Activated naive CD4-positive, alpha-beta T cell treated with anti-CD3 and anti-CD28 coated beads, Interleukin-2, amount 10 ng/mL, durations not matched to agents 7 days and 5 days (primary cell): Measurements from ENCODE around the gene B4GALNT4.
"Not testable (repeated sequence)": the region's sequence is repeated elsewhere in the genome, so short reads cannot be mapped to it uniquely, and the experiment has no call there.

Source experiments
- CTCF ChIA-PET: fragments of 350-600 bp; sonication (Branson Sonifier 250); formaldehyde crosslinking; loops from one replicate; lab custom pipeline; 2021; ENCODE audit warnings: antibody characterized with exemption; lab: Charles Lee
- DNase-seq: peaks from one replicate; pipeline ENCODE4 v3.0.0-alpha.2; 2020
- H3K27ac Mint-ChIP-seq: one replicate; pipeline ENCODE4 v1.8.0; 2021; ENCODE audit warnings: mild to moderate bottlenecking, moderate library complexity, mixed read lengths
- H3K27me3 Mint-ChIP-seq: one replicate; pipeline ENCODE4 v1.8.0; 2021; ENCODE audit warnings: mild to moderate bottlenecking, mixed read lengths
- H3K36me3 Mint-ChIP-seq: one replicate; pipeline ENCODE4 v1.8.0; 2021; ENCODE audit warnings: mixed read lengths
- H3K4me1 Mint-ChIP-seq: one replicate; pipeline ENCODE4 v1.8.0; 2021; ENCODE audit warnings: mixed read lengths
- H3K4me3 Mint-ChIP-seq: one replicate; pipeline ENCODE4 v1.8.0; 2021; ENCODE audit warnings: mild to moderate bottlenecking, moderate library complexity, mixed read lengths
- H3K9me3 Mint-ChIP-seq: one replicate; pipeline ENCODE4 v1.8.0; 2021; ENCODE audit warnings: mixed read lengths

The B4GALNT4 gene

DNA sequence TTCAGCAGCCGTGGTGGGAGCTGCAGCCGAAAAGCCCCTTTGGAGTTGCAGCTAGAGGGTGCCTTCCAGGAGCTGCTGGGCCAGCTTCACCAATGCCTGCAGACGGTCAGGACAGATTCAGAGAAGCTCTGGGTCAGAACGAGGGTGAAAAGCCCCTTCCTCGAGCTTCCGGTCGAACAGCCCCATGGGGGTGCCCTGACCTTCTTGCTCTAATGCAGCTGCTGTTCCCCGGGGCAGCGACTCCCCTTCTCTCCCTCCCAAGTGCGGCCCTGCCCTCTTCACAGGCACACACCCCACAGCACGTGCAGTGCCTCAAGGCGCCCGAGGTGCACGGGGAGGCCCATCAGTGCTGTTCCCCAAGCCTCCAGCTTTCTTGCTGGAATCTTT, 39.0 kb upstream of the B4GALNT4 start:
- peak overlapping the region; percentile 60 for H3K27ac Mint-ChIP-seq
- H3K9me3 Mint-ChIP-seq: no peaks in the 10 kb centered on the region
- DNase-seq: no peak
- peaks cover 71% of the 10 kb centered on the region for H3K4me1 Mint-ChIP-seq
- no peak overlapping the region for H3K4me3 Mint-ChIP-seq
- peaks cover 1% of the 10 kb centered on the region for H3K36me3 Mint-ChIP-seq
- CTCF ChIA-PET: interaction anchor here (0.9 to 1.3 kb wide), 2 partner anchors 11 to 26 kb away, joined by 3 read pairs; no protein-coding TSS in a partner anchor
- peaks cover 34% of the 10 kb centered on the region for H3K27me3 Mint-ChIP-seq

DNA sequence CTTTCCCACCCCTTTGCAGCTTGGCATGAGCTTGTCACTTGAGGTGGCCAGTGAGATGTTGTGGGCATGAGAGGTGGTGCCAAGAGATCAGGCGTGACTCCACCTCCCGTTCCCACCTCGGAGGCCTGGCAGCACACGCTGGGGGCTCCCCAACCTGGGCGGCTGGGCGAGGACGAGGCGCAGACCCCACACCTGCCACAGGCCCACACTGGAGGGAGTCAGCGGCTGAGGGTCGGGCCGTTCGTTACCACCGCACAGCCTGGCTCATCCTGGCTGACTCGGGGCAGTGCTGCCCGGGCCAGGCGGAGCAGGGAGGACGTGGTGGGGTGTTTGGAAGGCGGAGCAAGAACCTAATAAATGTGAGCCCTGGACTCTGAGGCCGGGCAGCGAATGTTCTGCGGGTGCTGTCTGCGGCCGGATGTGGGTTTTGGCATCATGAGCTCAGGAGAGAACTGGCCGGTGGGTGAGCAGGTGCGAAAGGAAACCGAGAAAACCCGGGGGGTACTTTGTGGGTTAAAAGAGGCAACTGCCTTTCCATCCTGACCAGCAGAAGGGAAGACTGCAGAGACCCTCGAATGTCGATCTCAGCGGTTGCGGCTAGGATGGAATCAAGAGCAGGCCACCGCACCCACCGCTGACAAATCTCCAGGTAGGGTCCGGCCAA, 38.5 kb upstream of the B4GALNT4 start:
- Mint-ChIP-seq H3K27ac (peak overlapping the region; percentile 24), H3K4me1 (peaks cover 73% of the 10 kb centered on the region), H3K9me3 (no peaks in the 10 kb centered on the region), H3K4me3 (peak overlapping the region; percentile 37), H3K27me3 (peaks cover 39% of the 10 kb centered on the region), H3K36me3 (peaks cover 1% of the 10 kb centered on the region)
- CTCF ChIA-PET: interaction anchor here (0.9 kb wide), 1 partner anchor 10 kb away, joined by 3 read pairs; no protein-coding TSS in a partner anchor
- DNase-seq: peak; percentile 59

DNA sequence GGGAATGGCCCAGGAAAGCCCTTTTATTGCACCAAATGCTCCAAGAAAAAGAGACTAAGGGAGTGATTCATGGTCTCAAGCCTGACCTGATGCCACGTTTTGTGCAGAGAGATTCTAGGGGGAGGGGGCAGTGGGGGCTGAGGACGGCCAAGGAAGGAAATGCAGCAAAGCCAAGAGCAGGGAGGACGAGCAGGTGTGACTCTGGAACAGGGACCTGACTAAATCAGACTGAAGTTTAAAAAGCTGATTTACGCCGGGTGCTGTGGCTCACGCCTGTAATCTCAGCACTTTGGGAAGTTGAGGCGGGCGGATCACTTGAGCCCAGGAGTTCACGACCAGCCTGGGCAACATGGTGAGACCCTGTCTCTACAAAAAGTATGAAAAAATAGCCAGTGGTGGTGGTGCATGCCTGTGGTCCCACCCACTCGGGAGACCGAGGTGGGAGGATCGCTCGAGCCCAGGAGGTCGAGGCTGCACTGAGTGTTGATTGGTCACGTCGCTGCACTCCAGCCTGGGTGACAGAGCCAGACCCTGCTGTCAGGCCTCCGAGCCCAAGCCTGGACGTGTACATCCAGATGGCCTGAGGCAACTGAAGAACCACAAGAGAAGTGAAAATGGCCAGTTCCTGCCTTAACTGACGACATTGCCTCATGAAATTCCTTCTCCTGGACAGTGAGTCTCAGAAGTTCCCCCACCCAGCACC, 37.8 kb upstream of the B4GALNT4 start:
- H3K9me3 Mint-ChIP-seq: no peaks in the 10 kb centered on the region
- H3K36me3 Mint-ChIP-seq: peaks cover 1% of the 10 kb centered on the region
- H3K27me3 Mint-ChIP-seq: peaks cover 42% of the 10 kb centered on the region
- CTCF ChIA-PET: no interaction called here
- H3K27ac Mint-ChIP-seq: no peak overlapping the region
- no peak overlapping the region for H3K4me3 Mint-ChIP-seq
- DNase-seq: no peak
- H3K4me1 Mint-ChIP-seq: peaks cover 73% of the 10 kb centered on the region

- Mint-ChIP-seq H3K36me3 (peaks cover 1% of the 10 kb centered on the region), H3K9me3 (no peaks in the 10 kb centered on the region), H3K4me1 (peaks cover 65% of the 10 kb centered on the region), H3K4me3 (no peak overlapping the region), H3K27me3 (peaks cover 42% of the 10 kb centered on the region), H3K27ac (no peak overlapping the region)
- no peak for DNase-seq
- CTCF ChIA-PET: no interaction called here
Observed at GRCh38 chr11:332651-333480, 36.4 kb upstream of the B4GALNT4 start.

DNA sequence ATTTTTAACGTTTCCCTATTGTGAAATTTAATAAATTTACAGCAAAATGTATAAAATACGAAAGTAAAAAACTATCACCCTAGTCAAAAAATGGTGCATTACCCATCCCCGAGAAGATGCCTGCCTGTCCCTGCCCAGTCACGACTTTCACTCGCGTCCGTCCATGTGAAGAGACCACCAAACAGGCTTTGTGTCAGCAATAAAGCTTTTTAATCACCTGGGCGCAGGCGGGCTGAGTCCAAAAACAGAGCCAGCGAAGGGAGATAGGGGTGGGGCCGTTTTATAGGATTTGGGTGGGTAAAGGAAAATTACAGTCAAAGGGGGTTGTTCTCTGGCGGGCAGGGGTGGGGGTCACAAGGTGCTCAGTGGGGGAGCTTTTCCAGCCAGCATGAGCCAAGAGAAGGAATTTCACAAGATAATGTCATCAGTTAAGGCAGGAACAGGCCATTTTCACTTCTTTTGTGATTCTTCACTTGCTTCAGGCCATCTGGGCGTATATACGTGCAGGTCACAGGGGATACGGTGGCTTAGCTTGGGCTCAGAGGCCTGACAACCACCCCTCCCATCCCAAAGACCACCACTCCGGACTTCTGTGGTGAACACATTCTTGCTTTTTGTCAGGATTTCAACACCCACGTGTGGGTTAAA, 35.6 kb upstream of the B4GALNT4 start:
- peaks cover 42% of the 10 kb centered on the region for H3K27me3 Mint-ChIP-seq
- H3K27ac Mint-ChIP-seq, H3K4me3 Mint-ChIP-seq, DNase-seq, H3K36me3 Mint-ChIP-seq, H3K9me3 Mint-ChIP-seq: not testable (repeated sequence)
- CTCF ChIA-PET: interaction anchor here (0.9 kb wide), 1 partner anchor 15 kb away, joined by 3 read pairs; no protein-coding TSS in a partner anchor
- peaks cover 61% of the 10 kb centered on the region for H3K4me1 Mint-ChIP-seq

DNA sequence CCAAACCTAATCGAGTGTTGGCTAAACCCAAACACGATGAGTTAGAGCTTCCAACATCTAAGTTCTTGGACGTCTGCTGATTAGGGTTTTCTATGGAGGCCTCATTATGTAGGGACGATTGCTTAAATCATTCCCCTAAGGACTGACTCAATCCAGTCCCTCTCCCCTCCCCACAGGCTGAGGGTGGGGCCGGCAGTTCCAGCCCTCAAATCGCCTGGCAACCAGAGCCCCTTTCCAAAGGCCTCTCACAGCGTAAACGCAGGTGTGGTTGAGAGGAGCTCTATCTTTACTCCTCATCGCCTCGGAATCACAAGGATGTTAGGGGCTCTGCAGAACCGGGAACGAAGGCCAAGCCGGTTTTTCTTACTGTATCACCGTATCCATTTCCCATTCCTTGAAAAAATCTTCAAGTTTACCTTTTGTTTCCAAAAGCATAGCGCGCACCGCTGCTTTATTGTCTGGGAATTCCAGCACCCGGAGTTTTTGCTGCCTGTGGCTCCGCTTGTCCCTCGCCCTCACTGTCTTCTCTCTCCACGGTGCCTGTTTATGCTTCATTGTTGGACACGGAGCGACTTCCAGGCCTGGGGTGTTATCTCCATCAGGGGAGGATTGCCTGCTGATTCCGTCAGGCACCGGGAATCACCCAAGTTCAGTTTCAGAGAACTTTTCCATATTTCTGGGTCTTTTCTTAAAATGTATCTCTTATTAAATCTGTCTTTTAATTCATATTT, 34.9 kb upstream of the B4GALNT4 start:
- peaks cover 42% of the 10 kb centered on the region for H3K27me3 Mint-ChIP-seq
- no peak overlapping the region for H3K4me3 Mint-ChIP-seq
- H3K27ac Mint-ChIP-seq: no peak overlapping the region
- peaks cover 54% of the 10 kb centered on the region for H3K4me1 Mint-ChIP-seq
- peaks cover 1% of the 10 kb centered on the region for H3K36me3 Mint-ChIP-seq
- no peaks in the 10 kb centered on the region for H3K9me3 Mint-ChIP-seq
- CTCF ChIA-PET: interaction anchor here (0.9 kb wide), 1 partner anchor 14 kb away, joined by 3 read pairs; no protein-coding TSS in a partner anchor
- DNase-seq: no peak

GRCh38 chr11:335779-336658, 33.3 kb upstream of the B4GALNT4 start:
- no peak for DNase-seq
- H3K27me3 Mint-ChIP-seq: peaks cover 41% of the 10 kb centered on the region
- H3K36me3 Mint-ChIP-seq: peaks cover 1% of the 10 kb centered on the region
- H3K9me3 Mint-ChIP-seq: no peaks in the 10 kb centered on the region
- no peak overlapping the region for H3K27ac Mint-ChIP-seq
- CTCF ChIA-PET: no interaction called here
- no peak overlapping the region for H3K4me3 Mint-ChIP-seq
- peaks cover 44% of the 10 kb centered on the region for H3K4me1 Mint-ChIP-seq

DNA sequence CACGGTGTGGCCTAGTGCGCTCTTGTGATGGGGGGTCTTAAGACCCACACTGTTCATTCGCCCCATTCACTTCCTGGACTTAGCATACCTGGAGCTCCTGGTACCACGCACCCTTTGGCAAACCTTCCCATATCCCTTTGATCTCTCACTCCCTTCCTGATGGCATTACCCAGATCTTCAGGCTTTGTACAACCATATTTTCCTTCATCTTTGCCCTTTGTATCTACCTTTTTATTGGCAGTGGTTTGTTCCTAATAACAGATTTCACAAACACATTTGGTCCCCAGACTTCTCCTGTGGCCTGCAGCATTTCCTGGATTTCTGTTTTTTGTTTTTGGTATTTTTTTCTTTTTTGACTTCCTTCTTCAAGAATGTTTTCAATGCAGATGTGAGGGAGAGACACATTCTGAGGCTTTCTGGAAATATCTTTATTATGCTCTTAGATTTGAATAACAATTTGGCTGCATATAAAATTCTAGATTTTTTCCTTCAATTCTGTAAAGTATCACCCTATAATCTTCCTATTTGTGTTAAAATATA, 32.6 kb upstream of the B4GALNT4 start:
- no peak for DNase-seq
- H3K9me3 Mint-ChIP-seq: no peaks in the 10 kb centered on the region
- H3K27me3 Mint-ChIP-seq: peaks cover 41% of the 10 kb centered on the region
- H3K36me3 Mint-ChIP-seq: peaks cover 4% of the 10 kb centered on the region
- no peak overlapping the region for H3K4me3 Mint-ChIP-seq
- no peak overlapping the region for H3K27ac Mint-ChIP-seq
- peaks cover 44% of the 10 kb centered on the region for H3K4me1 Mint-ChIP-seq
- CTCF ChIA-PET: no interaction called here

DNA sequence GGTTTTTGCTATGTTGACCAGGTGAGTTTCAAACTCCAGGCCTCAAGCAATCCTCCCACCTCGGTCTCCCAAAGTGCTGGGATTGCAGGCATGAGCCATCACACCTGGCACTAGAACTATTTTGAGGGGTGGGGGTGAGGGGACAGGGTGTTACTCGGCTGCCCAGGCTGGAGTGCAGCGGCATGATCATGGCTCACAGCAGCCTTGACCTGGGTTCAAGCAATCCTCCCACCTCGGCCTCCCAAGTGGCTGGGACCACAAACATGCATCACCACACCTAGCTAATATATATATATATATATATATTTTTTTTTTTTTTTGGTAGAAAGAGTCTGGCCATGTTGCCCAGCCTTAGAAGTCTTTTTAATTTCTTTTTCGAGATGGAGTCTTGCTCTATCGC, 31.6 kb upstream of the B4GALNT4 start:
- Mint-ChIP-seq H3K4me1 (peaks cover 41% of the 10 kb centered on the region), H3K9me3 (no peaks in the 10 kb centered on the region), H3K36me3 (peaks cover 4% of the 10 kb centered on the region), H3K27ac (no peak overlapping the region), H3K4me3 (no peak overlapping the region), H3K27me3 (peaks cover 38% of the 10 kb centered on the region)
- CTCF ChIA-PET: no interaction called here
- no peak for DNase-seq

- Mint-ChIP-seq H3K9me3 (no peaks in the 10 kb centered on the region), H3K27ac (no peak overlapping the region), H3K27me3 (peaks cover 31% of the 10 kb centered on the region), H3K4me3 (no peak overlapping the region), H3K4me1 (peaks cover 36% of the 10 kb centered on the region), H3K36me3 (peaks cover 3% of the 10 kb centered on the region)
- CTCF ChIA-PET: interaction anchor here (0.6 to 1.4 kb wide), 5 partner anchors 9 to 179 kb away, joined by 3 to 5 read pairs (median 4); no protein-coding TSS in a partner anchor
- no peak for DNase-seq
Observed at GRCh38 chr11:339963-340362, 29.3 kb upstream of the B4GALNT4 start.

DNA sequence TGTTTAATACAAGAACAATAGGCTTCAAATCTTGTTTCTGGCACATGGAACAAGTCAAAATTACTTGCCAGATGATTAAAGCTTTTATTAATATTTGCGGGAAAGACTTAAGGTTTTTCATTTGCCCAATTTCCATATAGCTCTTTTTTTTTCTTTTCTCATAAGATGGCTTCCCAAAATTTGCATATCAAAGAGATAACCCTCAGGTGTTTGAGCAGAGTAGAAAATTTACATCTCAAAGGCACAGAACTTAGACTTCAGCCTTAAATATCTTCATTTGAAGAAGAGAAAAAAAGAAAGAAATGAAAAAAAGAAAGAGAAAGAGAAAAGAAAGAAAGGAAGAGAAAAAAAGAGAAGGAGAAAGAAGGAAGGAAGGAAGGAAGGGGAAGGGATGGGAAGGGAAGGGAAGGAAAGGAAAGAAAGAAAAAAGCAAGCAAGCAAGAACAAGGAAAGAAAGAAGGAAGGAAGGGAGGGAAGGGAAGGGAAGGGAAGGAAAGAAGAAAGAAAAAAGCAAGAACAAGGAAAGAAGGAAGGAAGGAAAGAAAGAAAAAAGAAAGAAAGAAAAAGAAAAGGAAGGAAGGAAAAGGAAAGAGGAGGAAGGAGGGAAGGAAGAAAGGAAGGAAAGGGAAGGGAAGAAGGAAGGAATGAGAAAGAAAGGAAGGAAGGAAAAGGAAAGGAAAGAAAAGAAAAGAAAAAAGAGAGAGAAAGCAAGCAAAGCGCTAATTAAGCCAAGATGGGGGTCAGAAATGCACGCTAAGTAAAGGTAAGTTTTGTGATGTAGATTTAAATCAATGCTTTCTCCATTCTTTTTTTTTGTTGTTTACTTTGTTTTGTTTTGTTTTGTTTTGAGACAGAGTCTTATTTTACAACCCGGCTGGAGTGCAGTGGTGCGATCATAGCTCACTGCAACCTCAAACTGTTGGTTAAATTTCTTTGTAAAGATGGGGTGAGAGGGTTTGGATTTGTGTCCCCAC, 28.5 kb upstream of the B4GALNT4 start:
- Mint-ChIP-seq H3K9me3 (no peaks in the 10 kb centered on the region), H3K4me3 (no peak overlapping the region), H3K27ac (no peak overlapping the region), H3K27me3 (peaks cover 25% of the 10 kb centered on the region), H3K4me1 (peaks cover 31% of the 10 kb centered on the region), H3K36me3 (peaks cover 3% of the 10 kb centered on the region)
- CTCF ChIA-PET: interaction anchor here (0.8 to 1.4 kb wide), 4 partner anchors 8 to 178 kb away, joined by 3 to 5 read pairs (median 4); no protein-coding TSS in a partner anchor
- DNase-seq: no peak
